HEK293T (cell line): ENCODE data around the gene PGS1.

Experiments used
- CTCF ChIA-PET: fragments of 350-600 bp; formaldehyde crosslinking; extraction: SDS; loops from one replicate; lab custom pipeline; 2021; ENCODE audit warnings: antibody characterized with exemption, inconsistent platforms; lab: Yijun Ruan, JAX
- POLR2A ChIA-PET: fragments of 350-600 bp; formaldehyde crosslinking; extraction: SDS; loops from one replicate; lab custom pipeline; 2020; ENCODE audit warnings: antibody characterized with exemption, inconsistent platforms; lab: Yijun Ruan, JAX
- DNase-seq: peaks from one replicate; pipeline ENCODE4 v3.0.0; 2012; ENCODE audit warnings: mixed read lengths; ENCODE audit errors: extremely low spot score
- ARNT ChIP-seq: fragments of 450-650 bp; IDR thresholded peaks from 2 replicates; pipeline ENCODE4 v1.6.1; 2017; ENCODE audit warnings: mild to moderate bottlenecking
- BHLHE40 ChIP-seq: fragments of 450-650 bp; IDR thresholded peaks from 2 replicates; pipeline ENCODE4 v1.6.1; 2016; ENCODE audit warnings: mild to moderate bottlenecking, moderate library complexity, borderline replicate concordance
- CTBP1 ChIP-seq: fragments of 450-650 bp; IDR thresholded peaks from 2 replicates; pipeline ENCODE4 v1.6.1; 2016; ENCODE audit warnings: borderline replicate concordance
- ELF4 ChIP-seq: fragments of 450-650 bp; IDR thresholded peaks from 2 replicates; pipeline ENCODE4 v1.6.1; 2017; ENCODE audit warnings: antibody characterized with exemption
- FOXA1 ChIP-seq: fragments of 450-650 bp; IDR thresholded peaks from 2 replicates; pipeline ENCODE4 v1.6.1; 2016; ENCODE audit warnings: mild to moderate bottlenecking
- FOXK2 ChIP-seq: fragments of 450-650 bp; IDR thresholded peaks from 2 replicates; pipeline ENCODE4 v1.6.1; 2016; ENCODE audit warnings: mild to moderate bottlenecking
- FOXM1 ChIP-seq: fragments of 450-650 bp; IDR thresholded peaks from 2 replicates; pipeline ENCODE4 v1.6.1; 2017; ENCODE audit warnings: mild to moderate bottlenecking, borderline replicate concordance
- HDGF ChIP-seq: fragments of 450-650 bp; IDR thresholded peaks from 2 replicates; pipeline ENCODE4 v1.6.1; 2017; ENCODE audit warnings: antibody characterized with exemption, borderline replicate concordance
- L3MBTL2 ChIP-seq: fragments of 450-650 bp; conservative IDR thresholded peaks from 2 replicates; pipeline ENCODE4 v1.6.1; 2016; ENCODE audit warnings: mild to moderate bottlenecking
- LEF1 ChIP-seq: fragments of 450-650 bp; IDR thresholded peaks from 2 replicates; pipeline ENCODE4 v1.6.1; 2017; ENCODE audit warnings: mild to moderate bottlenecking, borderline replicate concordance
- NFRKB ChIP-seq: fragments of 450-650 bp; IDR thresholded peaks from 2 replicates; pipeline ENCODE4 v1.6.1; 2016; ENCODE audit warnings: mild to moderate bottlenecking, moderate library complexity
- SP1 ChIP-seq: fragments of 450-650 bp; IDR thresholded peaks from 2 replicates; pipeline ENCODE4 v1.6.1; 2017
- SUZ12 ChIP-seq: fragments of 450-650 bp; IDR thresholded peaks from 2 replicates; pipeline ENCODE4 v1.6.1; 2016; ENCODE audit warnings: mild to moderate bottlenecking
- TARDBP ChIP-seq: fragments of 450-650 bp; IDR thresholded peaks from 2 replicates; pipeline ENCODE4 v1.6.1; 2016
- ZNF384 ChIP-seq: fragments of 450-650 bp; IDR thresholded peaks from 2 replicates; pipeline ENCODE4 v1.6.1; 2016
- TF ChIP-seq, protein P1 (sequence below): fragments of 450-650 bp; IDR thresholded peaks from 2 replicates; pipeline ENCODE4 v1.6.1; 2016

Gene PGS1

DNA sequence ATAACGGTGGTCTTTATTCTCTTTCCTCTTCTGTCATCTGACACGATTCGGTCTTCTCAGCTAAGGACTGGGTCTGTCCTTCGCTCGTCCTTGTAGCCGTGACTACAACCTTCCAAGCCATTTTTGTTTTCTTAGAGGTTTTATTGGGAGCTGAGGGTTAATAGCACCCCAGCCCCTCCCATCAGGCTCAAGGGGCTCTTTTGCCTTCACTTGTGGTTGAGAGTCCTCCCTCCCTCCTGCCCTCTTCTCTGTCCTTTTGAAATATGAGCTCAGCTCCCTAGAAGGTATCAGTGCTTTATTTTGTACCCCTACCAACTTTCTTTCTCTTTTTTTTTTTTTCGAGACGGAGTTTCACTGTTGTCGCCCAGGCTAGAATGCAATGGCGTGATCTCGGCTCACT, 43.2 kb upstream of the PGS1 start:
- DNase-seq = no peak
- POLR2A ChIA-PET = interaction anchor here (1.4 kb wide), 1 partner anchor 21 kb away, joined by 3 read pairs; no protein-coding TSS in a partner anchor

GRCh38 chr17:78337244-78338109, 41.0 kb upstream of the PGS1 start:
- TF ChIP-seq NFRKB (no peak), ARNT (no peak), BHLHE40 (no peak), TARDBP (no peak), FOXA1 (no peak), HDGF (no peak), CTBP1 (no peak), FOXM1 (no peak), ELF4 (no peak)
- ChIA-PET CTCF (no interaction called here), POLR2A (interaction anchor here (1.2 kb wide), 1 partner anchor 23 kb away, joined by 4 read pairs; no protein-coding TSS in a partner anchor)
- DNase-seq = no peak

More for the DNA sequence above, 43.2 kb upstream of the PGS1 start:
- TF ChIP-seq CTBP1 (no peak), SUZ12 (no peak), ARNT (no peak), ELF4 (no peak), ZNF384 (no peak), FOXA1 (no peak), NFRKB (no peak), TARDBP (no peak), BHLHE40 (no peak), FOXM1 (no peak), LEF1 (no peak), FOXK2 (no peak), SP1 (no peak)
- TF ChIP-seq, protein P1, sequence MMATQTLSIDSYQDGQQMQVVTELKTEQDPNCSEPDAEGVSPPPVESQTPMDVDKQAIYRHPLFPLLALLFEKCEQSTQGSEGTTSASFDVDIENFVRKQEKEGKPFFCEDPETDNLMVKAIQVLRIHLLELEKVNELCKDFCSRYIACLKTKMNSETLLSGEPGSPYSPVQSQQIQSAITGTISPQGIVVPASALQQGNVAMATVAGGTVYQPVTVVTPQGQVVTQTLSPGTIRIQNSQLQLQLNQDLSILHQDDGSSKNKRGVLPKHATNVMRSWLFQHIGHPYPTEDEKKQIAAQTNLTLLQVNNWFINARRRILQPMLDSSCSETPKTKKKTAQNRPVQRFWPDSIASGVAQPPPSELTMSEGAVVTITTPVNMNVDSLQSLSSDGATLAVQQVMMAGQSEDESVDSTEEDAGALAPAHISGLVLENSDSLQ = no peak
- CTCF ChIA-PET = interaction anchor here (2.1 kb wide), 1 partner anchor 25 kb away, joined by 6 read pairs; the partner anchor contains the start of gene SOCS3

DNA sequence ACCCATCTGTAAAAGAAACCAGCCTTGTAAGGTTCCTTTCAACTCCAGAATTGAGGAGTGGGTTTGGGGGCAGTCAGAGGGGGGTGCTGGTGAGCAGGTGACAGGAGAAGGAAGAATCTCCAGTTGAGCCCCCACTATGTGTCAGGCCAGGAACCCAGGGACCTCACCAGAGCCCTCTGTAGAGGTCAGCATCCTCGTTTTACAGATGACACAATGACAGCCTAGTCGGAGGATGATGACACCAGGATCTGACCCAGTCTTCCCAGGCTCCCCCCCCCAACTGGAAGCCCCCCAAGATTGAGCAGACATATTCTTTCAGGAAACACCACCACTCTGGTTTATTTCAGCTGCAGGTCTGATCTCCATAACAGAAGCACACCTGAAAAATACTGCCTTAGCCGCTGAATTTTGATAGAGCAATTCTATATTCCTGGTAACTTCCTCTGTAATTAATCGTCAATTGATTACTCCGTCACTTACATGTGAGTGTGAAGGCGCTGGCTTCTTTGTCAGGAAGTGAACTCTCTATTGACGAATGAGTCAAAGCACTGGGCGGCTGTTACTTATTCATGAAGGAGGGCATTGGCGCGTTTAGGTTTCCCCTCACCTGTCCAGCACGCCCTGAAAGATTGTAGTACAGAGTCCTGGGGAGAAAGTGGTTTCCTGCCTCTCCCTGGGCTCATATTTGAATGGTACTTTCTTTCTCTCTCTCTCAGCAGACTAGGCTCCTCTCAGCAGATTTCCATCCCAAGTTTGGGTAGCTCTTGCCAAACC, 39.8 kb upstream of the PGS1 start:
- TF ChIP-seq L3MBTL2 (no peak), FOXM1 (no peak), TARDBP (no peak), CTBP1 (no peak), FOXK2 (no peak), NFRKB (no peak), ZNF384 (no peak), SP1 (no peak), ARNT (no peak), SUZ12 (no peak), ELF4 (no peak), LEF1 (no peak), HDGF (no peak), FOXA1 (no peak), BHLHE40 (no peak)
- TF ChIP-seq, protein P1 = no peak
- DNase-seq = no peak
- ChIA-PET POLR2A (no interaction called here), CTCF (no interaction called here)

DNA sequence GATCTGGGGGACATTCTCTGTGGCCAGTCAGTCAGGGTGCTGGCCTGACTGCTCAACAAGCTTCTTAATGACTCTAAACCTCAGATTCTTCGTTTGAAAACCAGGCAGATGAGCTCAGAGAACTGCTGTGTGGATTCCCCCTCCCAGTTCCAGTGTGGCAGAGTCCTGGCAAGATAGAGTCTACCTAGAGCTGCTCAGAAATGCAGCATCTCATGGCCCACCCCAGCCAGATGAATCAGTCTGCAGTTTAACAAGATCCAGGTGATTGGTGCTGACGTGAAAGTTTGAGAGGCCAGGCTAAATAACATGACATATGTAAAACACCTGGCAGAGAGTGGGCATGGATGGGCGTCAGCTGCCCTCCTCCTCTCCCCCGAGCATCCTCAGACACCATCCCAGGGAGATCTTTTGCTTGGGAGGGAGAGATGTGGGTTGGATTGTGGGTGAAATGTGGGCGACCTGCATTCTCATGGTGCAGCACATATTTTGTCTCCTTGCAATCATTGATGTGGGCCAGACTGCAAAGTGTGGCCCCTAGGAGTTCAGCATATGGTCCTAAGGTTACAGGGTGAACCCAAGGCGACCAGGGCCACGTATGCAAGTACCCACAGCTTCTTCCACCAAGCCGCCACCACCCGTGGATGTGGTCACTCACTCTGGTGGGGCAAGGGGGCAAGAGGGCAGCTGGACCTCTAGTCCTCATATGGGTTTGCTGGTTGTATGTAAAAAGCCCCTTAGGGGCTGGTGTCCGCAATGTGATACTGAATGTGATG, 38.1 kb upstream of the PGS1 start:
- DNase-seq = no peak
- POLR2A ChIA-PET = interaction anchor here (1.1 kb wide), 1 partner anchor 26 kb away, joined by 3 read pairs; no protein-coding TSS in a partner anchor
- TF ChIP-seq FOXA1 (no peak), FOXM1 (no peak), FOXK2 (no peak), SP1 (no peak), TARDBP (no peak), L3MBTL2 (no peak), HDGF (no peak), SUZ12 (no peak), CTBP1 (no peak), NFRKB (no peak), LEF1 (no peak), BHLHE40 (no peak), ELF4 (no peak), ARNT (no peak), ZNF384 (no peak)
- TF ChIP-seq, protein P1 = no peak
- CTCF ChIA-PET = interaction anchor here (1.5 kb wide), 1 partner anchor 51 kb away, joined by 3 read pairs; no protein-coding TSS in a partner anchor
